Tibial nerve (tissue), 4 donors: ENCODE measurements around the gene GTF2H3. TPM values are rescaled to one million over a fixed set of nuclear protein-coding genes. Genes with fewer than 3 reads are reported as not detected.

ENCODE experiments used
- DNase-seq, 2 donors: peaks; one replicate each; pipeline ENCODE4 v3.0.0-alpha.2; 2019; ENCODE audit warnings: low spot score in 2 of 2
- H3K27ac ChIP-seq, 4 donors: fragments of 200-600 bp; sonication (generic) in 3 of 4; one replicate each; pipeline ENCODE4 v1.5.1; 2017 to 2019; ENCODE audit warnings: mild to moderate bottlenecking in 1 of 4
- H3K27me3 ChIP-seq, 2 donors: fragments of 200-600 bp; sonication (generic) in 1 of 2; one replicate each; pipeline versions ENCODE4 v1.5.1 to v1.6.0; 2017 to 2019
- H3K36me3 ChIP-seq, 3 donors: fragments of 200-600 bp; sonication (generic); one replicate each; pipeline ENCODE4 v1.5.1; 2018 to 2019
- H3K4me1 ChIP-seq, 4 donors: fragments of 200-600 bp; sonication (generic) in 3 of 4; one replicate each; pipeline ENCODE4 v1.5.1; 2017 to 2019
- H3K4me3 ChIP-seq, 4 donors: fragments of 200-600 bp; sonication (generic) in 3 of 4; one replicate each; pipeline ENCODE4 v1.5.1; 2017 to 2019; ENCODE audit warnings: mild to moderate bottlenecking in 1 of 4, moderate library complexity in 1 of 4
- H3K9me3 ChIP-seq, 4 donors: fragments of 200-600 bp; sonication (generic) in 3 of 4; one replicate each; pipeline ENCODE4 v1.5.1; 2017 to 2019
- CTCF ChIP-seq, 5 experiments: fragments of 200-600 bp in 3 of 5; fragments of 450-650 bp in 2 of 5; sonication (generic) in 3 of 5; IDR thresholded peaks; one replicate each; pipeline ENCODE4 v1.5.1; 2016 to 2019; ENCODE audit warnings: antibody characterized with exemption in 5 of 5, mild to moderate bottlenecking in 3 of 5, moderate library complexity in 2 of 5
- EP300 ChIP-seq, 2 donors: sonication (generic); formaldehyde crosslinking; IDR thresholded peaks; one replicate each; pipeline ENCODE4 v1.6.1; 2017; ENCODE audit warnings: antibody characterized with exemption in 2 of 2, mild to moderate bottlenecking in 1 of 2
- POLR2A ChIP-seq, 2 donors: fragments of 450-650 bp; IDR thresholded peaks; one replicate each; pipeline ENCODE4 v1.6.1; 2017; ENCODE audit warnings: antibody characterized with exemption in 2 of 2, mild to moderate bottlenecking in 2 of 2, moderate library complexity in 2 of 2
- WGBS, 2 donors: methylation state at CpG; one replicate each; pipeline ENCODE4 v1.1.5; 2018; 5-methylcytosine and 5-hydroxymethylcytosine counted together
- total RNA-seq, 4 donors: library from RNA; depleted of rRNA; stranded (reverse); fragments of >200 nt; gene quantifications; one replicate each; pipeline ENCODE4 v1.1.0, GENCODE V29; 2016

Gene GTF2H3
- total RNA-seq, 4 donors from 2014 or later, result 17.7 to 33.5 (median 22.0) TPM

DNA sequence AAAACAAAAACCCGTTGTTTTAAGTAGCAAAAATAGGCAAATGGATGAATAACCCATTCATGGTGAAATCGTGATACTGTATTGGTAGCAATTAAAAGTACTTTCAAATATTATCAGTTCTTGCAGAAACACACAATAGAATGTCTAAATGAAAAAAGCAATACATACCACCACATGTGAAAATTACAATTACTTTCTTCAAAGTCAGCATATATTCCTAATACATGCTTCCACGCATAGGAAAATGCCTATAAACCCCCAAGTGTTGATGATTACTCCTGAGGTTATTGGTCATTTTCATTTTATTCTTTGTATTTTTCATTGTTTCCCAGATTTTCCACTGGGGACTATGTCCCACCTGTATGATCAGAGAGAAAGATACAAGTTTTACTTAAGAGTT lies 16.5 kb upstream of the GTF2H3 start:
- TF ChIP-seq EP300 (IDR thresholded peaks at IDR 0.05) (no peak), POLR2A (IDR thresholded peaks at IDR 0.05) (no peak), CTCF (IDR thresholded peaks at IDR 0.05) (no peak)
- Histone ChIP-seq H3K4me3 (no peak overlapping the region), H3K9me3 (no peaks in the 10 kb centered on the region), H3K27me3 (no peaks in the 10 kb centered on the region), H3K4me1 (no peaks in the 10 kb centered on the region), H3K27ac (no peak overlapping the region), H3K36me3 (peaks cover 0 to 100% (median 56%) of the 10 kb centered on the region in 3 donors)
- DNase-seq, result no peak
- 53 to 72% methylated on average over 3 of the region's 3 CpGs for WGBS, 2 donors

GRCh38 chr12:123617580-123617979 lies 16.0 kb upstream of the GTF2H3 start:
- Histone ChIP-seq H3K9me3 (no peaks in the 10 kb centered on the region), H3K27me3 (no peaks in the 10 kb centered on the region), H3K27ac (no peak overlapping the region), H3K4me3 (no peak overlapping the region), H3K36me3 (peaks cover 0 to 100% (median 59%) of the 10 kb centered on the region in 3 donors), H3K4me1 (no peaks in the 10 kb centered on the region)
- TF ChIP-seq POLR2A (IDR thresholded peaks at IDR 0.05), result no peak
- TF ChIP-seq CTCF (IDR thresholded peaks at IDR 0.05), result no peak
- TF ChIP-seq EP300 (IDR thresholded peaks at IDR 0.05), result no peak
- 86 to 91% methylated on average over 13 of the region's 13 CpGs for WGBS, 2 donors
- no peak for DNase-seq

DNA sequence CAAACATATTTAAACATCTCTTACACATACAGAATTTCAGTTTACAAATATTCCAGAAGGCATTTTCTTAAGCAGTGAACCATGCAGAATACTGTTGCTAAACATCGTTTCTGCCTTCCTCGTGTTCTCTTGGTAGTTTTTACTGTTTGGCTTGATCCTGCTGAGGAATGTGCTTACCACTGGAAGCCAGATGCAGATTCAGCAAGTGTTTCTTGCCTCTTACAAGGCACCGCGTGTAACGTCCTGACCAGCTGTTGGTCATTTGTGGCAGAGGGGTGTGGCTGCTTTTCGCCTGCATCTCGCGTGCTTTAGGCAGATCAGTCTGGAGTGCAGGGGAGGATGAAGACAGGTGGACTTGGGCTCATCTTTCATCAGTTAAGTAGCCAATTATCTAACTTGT lies 12.5 kb upstream of the GTF2H3 start:
- DNase-seq, result no peak
- Histone ChIP-seq H3K4me1 (no peaks in the 10 kb centered on the region), H3K27me3 (no peaks in the 10 kb centered on the region), H3K9me3 (no peaks in the 10 kb centered on the region), H3K36me3 (peaks cover 0 to 100% (median 44%) of the 10 kb centered on the region in 3 donors), H3K4me3 (no peak overlapping the region), H3K27ac (no peak overlapping the region)
- 71 to 72% methylated on average over 8 of the region's 8 CpGs for WGBS, 2 donors
- TF ChIP-seq CTCF (IDR thresholded peaks at IDR 0.05) (no peak), EP300 (IDR thresholded peaks at IDR 0.05) (no peak), POLR2A (IDR thresholded peaks at IDR 0.05) (no peak)

- DNase-seq, result no peak
- Histone ChIP-seq H3K27me3 (no peaks in the 10 kb centered on the region), H3K4me1 (no peaks in the 10 kb centered on the region), H3K4me3 (no peak overlapping the region), H3K9me3 (no peaks in the 10 kb centered on the region), H3K36me3 (peaks cover 0 to 100% (median 45%) of the 10 kb centered on the region in 3 donors), H3K27ac (no peak overlapping the region)
- 80 to 85% methylated on average over 15 of the region's 15 CpGs for WGBS, 2 donors
- TF ChIP-seq CTCF (IDR thresholded peaks at IDR 0.05) (no peak), POLR2A (IDR thresholded peaks at IDR 0.05) (no peak), EP300 (IDR thresholded peaks at IDR 0.05) (no peak)
Observed at GRCh38 chr12:123621619-123622530, 11.8 kb upstream of the GTF2H3 start.

GRCh38 chr12:123634142-123634561 lies 523 bp downstream of the GTF2H3 start:
- Histone ChIP-seq H3K4me1 (peaks cover 0 to 26% (median 13%) of the 10 kb centered on the region in 4 donors), H3K36me3 (peaks cover 0 to 37% (median 8%) of the 10 kb centered on the region in 3 donors), H3K4me3 (peak overlapping the region; percentile 54 to 86 (median 67)), H3K27me3 (no peaks in the 10 kb centered on the region), H3K27ac (peak overlapping the region; percentile 60 to 88 (median 80)), H3K9me3 (no peaks in the 10 kb centered on the region)
- no peak for TF ChIP-seq POLR2A (IDR thresholded peaks at IDR 0.05)
- TF ChIP-seq CTCF (IDR thresholded peaks at IDR 0.05), result no peak
- no peak for DNase-seq
- WGBS, 2 donors, result 11 to 15% methylated on average over 19 of the region's 19 CpGs
